NCI-H510A (cell line): ENCODE measurements around the gene NCS1.

ENCODE experiments used
- DNase-seq: peaks from one replicate; lab custom pipeline; 2025; lab: John Stamatoyannopoulos, UW

NCS1 gene

GRCh38 chr9:130147910-130148309 is 24.3 kb upstream of the NCS1 start:
- no peak for DNase-seq

GRCh38 chr9:130149031-130149430 is 23.2 kb upstream of the NCS1 start:
- DNase-seq = no peak

DNA sequence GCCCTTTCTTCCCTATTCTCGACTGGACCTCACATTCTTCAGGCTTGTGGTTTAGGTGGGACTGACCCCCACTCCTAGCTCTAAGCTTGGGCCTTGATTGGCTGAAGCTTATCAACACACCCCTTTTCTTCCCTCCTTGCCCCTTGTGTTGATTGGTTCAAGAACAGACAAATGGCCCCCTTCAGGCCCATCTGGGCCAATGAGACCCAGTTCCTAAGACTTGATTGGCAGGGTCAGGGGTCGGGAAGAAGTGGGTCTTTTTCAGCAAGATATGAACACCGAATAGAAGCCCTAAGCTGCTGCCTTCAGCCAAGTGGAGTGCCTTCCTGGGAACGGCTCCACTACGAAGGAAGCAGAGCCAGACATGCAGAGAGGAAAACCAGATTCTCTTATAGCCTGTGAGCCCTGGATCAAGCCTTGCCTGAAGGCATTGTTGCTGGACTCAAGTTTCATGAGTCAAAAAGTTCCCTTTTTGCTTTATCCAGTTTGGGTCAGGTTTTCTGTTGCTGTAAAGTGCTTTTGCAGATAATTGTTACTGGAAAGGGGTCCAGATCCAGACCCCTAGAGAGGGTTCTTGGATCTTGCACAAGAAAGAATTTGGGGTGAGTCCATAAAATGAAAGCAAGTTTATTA is 22.4 kb upstream of the NCS1 start:
- DNase-seq = no peak

DNA sequence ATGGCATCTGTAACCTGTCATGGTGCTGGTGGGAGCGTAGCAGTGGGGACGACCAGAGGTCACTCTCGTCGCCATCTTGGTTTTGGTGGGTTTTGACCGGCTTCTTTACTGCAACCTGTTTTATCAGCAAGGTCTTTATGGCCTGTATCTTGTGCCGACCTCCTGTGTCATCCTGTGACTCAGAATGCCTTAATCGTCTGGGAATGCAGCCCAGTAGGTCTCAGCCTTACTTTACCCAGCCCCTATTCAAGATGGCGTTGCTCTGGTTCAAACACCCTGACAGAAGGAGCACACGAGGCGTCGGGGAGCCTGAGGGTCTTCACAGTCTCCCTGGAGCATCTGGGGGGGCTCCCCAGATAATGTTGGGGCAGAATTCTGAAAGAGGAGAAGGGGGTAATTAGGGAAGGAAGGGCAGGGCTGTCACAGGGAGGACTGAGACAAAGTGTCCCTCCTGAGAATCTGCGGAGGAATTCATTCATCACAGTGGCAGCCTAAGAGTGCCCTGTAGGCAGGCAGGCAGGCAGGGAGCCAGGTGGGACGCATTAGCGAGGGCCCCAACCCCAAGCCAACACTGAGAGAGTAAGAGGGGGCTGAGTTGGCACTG is 21.3 kb upstream of the NCS1 start:
- DNase-seq = no peak

DNA sequence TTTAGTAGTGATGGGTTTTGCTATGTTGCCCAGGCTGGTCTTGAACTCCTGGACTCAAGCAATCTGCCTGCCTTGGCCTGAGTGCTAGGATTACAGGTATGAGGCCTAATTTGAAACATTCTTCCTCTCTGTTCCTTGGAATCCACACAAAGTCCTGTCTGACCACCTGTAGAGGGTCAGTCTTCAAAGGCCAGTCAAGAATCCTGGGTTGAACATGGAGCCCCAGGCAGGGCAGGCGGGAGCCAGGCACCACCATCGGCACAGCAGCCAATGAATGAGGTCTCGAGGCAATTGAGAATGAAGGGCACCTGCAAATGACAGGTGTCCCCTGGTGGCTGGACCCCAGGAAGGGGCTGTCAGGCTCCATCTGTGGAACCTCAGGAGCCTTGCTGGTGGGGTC is 17.4 kb upstream of the NCS1 start:
- no peak for DNase-seq

DNA sequence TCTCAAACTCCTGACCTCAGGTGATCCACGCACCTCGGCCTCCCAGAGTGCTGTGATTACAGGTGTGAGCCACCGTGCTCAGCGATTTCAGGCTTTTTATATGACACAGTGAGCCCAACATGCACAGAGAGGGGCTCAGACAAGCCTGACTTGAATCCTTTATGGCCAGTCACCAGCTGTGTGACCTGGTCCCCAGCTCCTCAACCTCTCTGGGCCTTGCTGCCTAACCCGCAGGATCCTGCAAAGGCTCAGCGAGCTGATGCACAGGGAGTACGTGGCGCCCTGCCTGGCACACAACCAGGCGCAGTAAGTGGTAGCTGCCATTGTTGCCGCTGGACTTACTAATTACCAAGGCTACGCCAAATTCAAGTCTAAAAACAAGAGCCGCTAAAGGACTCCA is 16.6 kb upstream of the NCS1 start:
- no peak for DNase-seq

GRCh38 chr9:130156672-130157071 is 15.5 kb upstream of the NCS1 start:
- DNase-seq = no peak

DNA sequence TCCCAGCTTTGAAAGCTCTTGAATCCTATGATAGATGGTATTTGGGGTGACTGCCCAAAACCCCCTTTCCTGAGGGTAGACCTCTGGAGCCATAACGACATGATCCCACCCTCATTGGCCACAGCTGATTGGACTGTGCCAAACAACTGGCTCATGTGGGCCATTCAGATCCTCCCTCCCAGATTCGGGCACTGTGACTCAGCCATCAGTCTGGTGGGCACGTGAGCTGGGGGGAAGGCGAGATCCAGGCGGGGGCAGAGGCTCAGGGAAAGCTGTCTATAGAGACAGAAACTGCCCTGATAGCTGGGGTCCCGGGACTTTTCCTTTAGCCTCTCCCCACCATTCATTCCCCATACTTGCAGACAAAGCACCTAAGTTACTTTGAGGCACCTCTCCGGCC is 15.1 kb upstream of the NCS1 start:
- DNase-seq = no peak

DNA sequence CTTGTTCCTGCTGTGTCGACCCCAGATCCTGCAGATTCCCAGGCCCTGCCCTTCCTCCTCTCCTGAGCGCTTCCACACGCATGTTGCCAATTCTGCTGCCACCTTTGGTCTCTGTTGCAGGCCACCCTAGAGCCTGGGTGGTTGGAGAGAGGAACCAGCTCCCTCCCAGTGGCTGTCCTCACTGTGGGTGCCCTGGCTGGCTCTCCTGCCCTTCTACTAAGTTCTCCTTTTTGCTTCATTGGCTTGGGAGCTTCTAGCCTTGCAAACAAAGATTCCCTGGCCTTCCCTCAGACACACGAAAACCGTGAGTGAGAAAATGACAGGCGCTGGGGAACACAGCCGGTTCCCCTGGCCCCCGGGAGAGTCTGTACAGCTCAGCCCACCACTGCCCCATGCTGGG is 14.2 kb upstream of the NCS1 start:
- DNase-seq = no peak

DNA sequence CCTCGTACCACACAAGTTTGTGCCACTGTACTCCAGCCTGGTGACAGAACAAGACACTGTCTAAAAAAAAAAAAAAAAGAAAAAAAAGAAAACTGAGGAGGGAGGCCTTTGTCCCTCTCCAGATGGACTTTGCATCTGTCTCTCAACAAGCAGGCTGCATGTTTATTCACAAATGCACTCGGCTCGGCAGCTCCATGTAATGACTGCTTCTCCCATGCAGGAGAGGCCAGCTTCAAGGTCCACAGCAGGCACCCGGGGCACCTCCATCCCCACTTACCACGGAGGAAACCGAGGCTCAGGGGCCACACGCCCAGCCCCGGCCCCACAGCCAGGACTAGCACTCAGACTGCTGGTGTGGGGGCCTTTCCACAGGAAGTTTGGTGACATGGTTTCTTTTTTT is 13.1 kb upstream of the NCS1 start:
- no peak for DNase-seq

- no peak for DNase-seq
These were observed 12.1 kb upstream of the NCS1 start for GRCh38 chr9:130159915-130160670.

DNA sequence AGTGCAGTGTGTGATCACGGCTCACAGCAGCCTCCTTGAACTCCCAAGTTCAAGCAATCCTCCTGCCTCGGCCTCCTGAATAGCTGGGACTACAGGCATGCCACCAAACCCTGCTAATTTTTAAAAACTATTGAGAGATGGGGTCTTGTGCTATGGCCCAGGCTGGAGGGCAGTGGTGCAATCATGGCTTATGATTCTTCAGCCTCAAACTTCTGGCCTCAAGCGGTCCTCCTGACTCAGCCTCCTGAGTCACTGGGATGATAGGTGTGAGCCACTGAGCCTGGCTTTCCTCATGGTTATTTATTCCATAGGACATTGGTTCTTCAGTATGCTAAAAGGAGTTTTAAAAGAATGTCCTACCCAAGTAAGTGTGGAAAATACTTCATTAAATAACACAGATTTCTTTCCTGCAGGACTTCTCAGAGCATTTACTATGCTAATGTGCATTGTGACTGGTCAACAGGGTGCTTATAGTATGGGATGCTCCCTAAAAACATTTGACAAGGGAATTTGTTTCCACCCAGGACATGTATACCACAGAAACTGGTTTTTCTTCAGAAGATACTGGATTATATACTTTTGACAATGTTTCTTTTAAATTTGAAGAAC is 11.2 kb upstream of the NCS1 start:
- DNase-seq = no peak

- DNase-seq = no peak
These were observed 6.6 kb upstream of the NCS1 start for GRCh38 chr9:130165579-130165978.

- no peak for DNase-seq
These were observed 5.8 kb upstream of the NCS1 start for GRCh38 chr9:130166399-130166798.

DNA sequence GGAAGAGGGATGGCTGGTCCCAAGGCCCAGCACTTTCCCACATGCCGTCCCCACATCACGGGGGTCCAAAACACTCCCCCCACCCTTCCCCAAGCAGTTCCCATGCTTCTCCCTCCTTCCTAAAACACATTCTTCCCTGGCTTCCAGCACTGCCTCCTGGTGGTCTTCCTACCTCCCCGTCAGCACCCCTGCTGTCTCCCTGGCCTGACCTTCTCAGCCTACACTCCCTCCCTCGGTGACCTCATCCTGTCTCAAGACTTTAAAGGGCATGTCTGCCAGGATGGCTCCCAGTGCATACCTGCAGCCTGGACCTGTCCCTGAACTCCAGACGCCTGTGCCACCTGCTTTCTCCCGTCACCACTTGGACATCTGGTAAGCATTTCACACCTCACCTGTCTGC is 4.3 kb upstream of the NCS1 start:
- DNase-seq = no peak

DNA sequence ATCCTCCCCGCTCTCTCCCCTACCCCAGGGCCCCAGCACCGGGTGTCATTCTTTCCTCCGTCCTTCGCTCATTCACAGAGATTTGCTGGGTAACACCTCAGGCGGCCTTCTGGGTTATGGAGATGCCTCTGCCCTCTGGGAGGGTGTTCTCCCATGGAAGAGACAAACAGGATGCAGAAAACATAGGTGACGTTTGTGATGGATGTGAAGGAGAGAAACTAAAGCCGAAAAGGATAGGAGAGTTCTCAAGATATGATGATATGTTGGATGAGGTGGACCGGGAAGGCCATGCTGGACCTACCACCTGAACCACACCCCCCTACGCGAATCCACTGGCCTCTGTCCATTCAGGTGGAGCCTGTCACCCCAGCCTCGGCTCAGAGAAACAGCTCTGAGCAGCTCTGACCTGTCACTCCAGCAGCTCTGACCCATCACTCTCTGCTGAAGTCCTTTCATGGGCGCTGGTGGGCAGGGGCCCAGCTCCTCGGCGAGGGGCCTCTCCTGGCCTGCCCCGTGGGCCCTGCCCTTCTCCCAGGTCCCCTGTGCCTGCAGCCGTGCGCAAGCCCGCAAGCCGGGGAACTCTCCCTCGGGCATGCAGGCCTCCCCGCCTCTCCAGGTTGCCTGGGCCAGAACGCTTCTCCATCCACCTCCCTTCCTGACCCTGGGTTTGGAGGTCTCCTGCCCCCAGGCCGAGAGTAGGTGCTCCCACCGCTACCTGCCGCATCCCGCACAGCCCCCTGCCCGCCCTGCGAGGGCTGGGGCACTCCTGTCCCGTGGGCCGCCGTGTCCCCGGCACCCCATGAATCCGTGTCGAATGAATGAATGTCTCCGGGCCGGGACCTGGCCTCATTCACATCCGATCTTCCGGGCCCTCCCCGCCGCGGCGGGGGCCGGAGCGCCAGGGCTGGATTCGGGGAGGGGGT is 717 bp upstream of the NCS1 start:
- no peak for DNase-seq

- DNase-seq = no peak
These were observed 858 bp downstream of the NCS1 start for GRCh38 chr9:130172858-130173665.

DNA sequence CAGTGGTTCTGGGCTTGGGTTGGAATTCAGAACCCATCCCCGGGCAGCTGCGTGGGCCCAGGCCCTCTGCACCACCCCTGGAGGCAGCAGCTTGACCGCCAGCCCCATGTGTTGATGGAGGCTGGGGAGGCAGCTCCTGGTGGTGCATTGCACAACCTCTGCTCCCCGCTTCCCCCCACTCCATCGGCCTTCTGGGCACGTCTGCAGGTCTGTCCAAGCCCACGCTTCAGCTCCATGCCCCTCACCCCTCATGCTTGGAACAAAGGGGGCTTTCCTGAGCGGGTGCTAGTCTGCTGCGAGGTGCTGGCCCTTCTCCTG is 1.4 kb downstream of the NCS1 start:
- no peak for DNase-seq

- no peak for DNase-seq
These were observed 1.8 kb downstream of the NCS1 start for GRCh38 chr9:130174025-130174424.

DNA sequence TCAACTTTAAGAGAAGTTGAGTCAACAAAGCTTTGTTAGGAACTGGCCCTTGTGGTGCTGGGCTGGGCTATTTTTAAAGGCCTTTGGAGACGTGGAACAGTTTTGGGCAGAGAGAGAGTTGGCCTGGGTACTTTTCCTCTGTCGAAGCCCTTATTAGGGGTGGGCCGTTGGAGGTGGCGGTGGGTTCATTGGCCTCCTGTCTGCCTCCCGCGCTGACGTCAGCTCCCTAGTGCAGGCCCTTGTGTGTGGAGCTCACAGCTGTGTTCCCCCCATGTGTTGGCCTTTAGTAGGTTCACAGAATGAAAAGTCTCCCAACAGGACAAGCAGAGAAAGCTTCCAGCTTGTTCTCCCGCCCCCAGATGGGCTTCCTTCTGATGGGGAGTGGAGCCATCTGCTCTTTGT is 2.7 kb downstream of the NCS1 start:
- no peak for DNase-seq

GRCh38 chr9:130175355-130175754 is 3.2 kb downstream of the NCS1 start:
- no peak for DNase-seq
